Neural crest cell (in vitro differentiated cells): ENCODE data around the gene TWIST2. TPM values are rescaled to one million over a fixed set of nuclear protein-coding genes. Genes with fewer than 3 reads are reported as not detected.

ENCODE experiments used
- DNase-seq: peaks from one replicate; pipeline ENCODE4 v3.0.0; 2021; ENCODE audit warnings: low read depth, mixed read lengths, low spot score
- H3K27ac Mint-ChIP-seq: one replicate; pipeline ENCODE4 v1.8.0; 2021; ENCODE audit warnings: mild to moderate bottlenecking, mixed read lengths; ENCODE audit not compliant: unreplicated experiment
- H3K27me3 Mint-ChIP-seq: 2 replicates; pipeline ENCODE4 v1.8.0; 2021; ENCODE audit warnings: low read depth, mild to moderate bottlenecking, mixed read lengths
- H3K36me3 Mint-ChIP-seq: 2 replicates; pipeline ENCODE4 v1.8.0; 2021; ENCODE audit warnings: low read depth, mild to moderate bottlenecking, mixed read lengths
- H3K4me1 Mint-ChIP-seq: 2 replicates; pipeline ENCODE4 v1.8.0; 2021; ENCODE audit warnings: mixed read lengths
- H3K4me3 Mint-ChIP-seq: one replicate; pipeline ENCODE4 v1.8.0; 2021; ENCODE audit warnings: mild to moderate bottlenecking, mixed read lengths
- H3K9me3 Mint-ChIP-seq: 2 replicates; pipeline ENCODE4 v1.8.0; 2021; ENCODE audit warnings: mixed read lengths
- CTCF ChIP-seq: fragments of 200-600 bp; sonication (generic); conservative IDR thresholded peaks from 2 replicates; pipeline ENCODE4 v1.5.0; 2021; ENCODE audit warnings: antibody characterized with exemption, mild to moderate bottlenecking
- total RNA-seq: library from RNA; stranded (reverse); gene quantifications from 2 replicates; pipeline ENCODE4 v1.2.1, GENCODE V29; 2021

Gene TWIST2
- total RNA-seq, 1 donor from 2014 or later = 0.96 TPM

- TF ChIP-seq CTCF = no peak
- Mint-ChIP-seq H3K4me1 (no peaks in the 10 kb centered on the region), H3K36me3 (no peaks in the 10 kb centered on the region), H3K4me3 (no peak overlapping the region), H3K27ac (no peak overlapping the region), H3K27me3 (no peaks in the 10 kb centered on the region), H3K9me3 (no peaks in the 10 kb centered on the region)
- no peak for DNase-seq
Observed at GRCh38 chr2:238947243-238947760, 99.4 kb downstream of the TWIST2 start.

- DNase-seq = no peak
- Mint-ChIP-seq H3K36me3 (no peaks in the 10 kb centered on the region), H3K4me3 (no peak overlapping the region), H3K27ac (no peak overlapping the region), H3K9me3 (no peaks in the 10 kb centered on the region), H3K27me3 (no peaks in the 10 kb centered on the region), H3K4me1 (no peaks in the 10 kb centered on the region)
- TF ChIP-seq CTCF = no peak
Observed at GRCh38 chr2:238947920-238948710, 100.2 kb downstream of the TWIST2 start.

GRCh38 chr2:238948765-238949641 is 101.1 kb downstream of the TWIST2 start:
- Mint-ChIP-seq H3K4me1 (no peaks in the 10 kb centered on the region), H3K27ac (no peak overlapping the region), H3K4me3 (no peak overlapping the region), H3K9me3 (no peaks in the 10 kb centered on the region), H3K36me3 (no peaks in the 10 kb centered on the region), H3K27me3 (no peaks in the 10 kb centered on the region)
- no peak for TF ChIP-seq CTCF
- DNase-seq = no peak

- Mint-ChIP-seq H3K36me3 (no peaks in the 10 kb centered on the region), H3K4me1 (no peaks in the 10 kb centered on the region), H3K9me3 (no peaks in the 10 kb centered on the region), H3K4me3 (no peak overlapping the region), H3K27ac (no peak overlapping the region), H3K27me3 (no peaks in the 10 kb centered on the region)
- TF ChIP-seq CTCF = no peak
- DNase-seq = no peak
Observed at GRCh38 chr2:238949710-238950345, 101.9 kb downstream of the TWIST2 start.

GRCh38 chr2:238950551-238950950 is 102.7 kb downstream of the TWIST2 start:
- Mint-ChIP-seq H3K36me3 (no peaks in the 10 kb centered on the region), H3K4me1 (no peaks in the 10 kb centered on the region), H3K9me3 (no peaks in the 10 kb centered on the region), H3K4me3 (no peak overlapping the region), H3K27me3 (no peaks in the 10 kb centered on the region), H3K27ac (no peak overlapping the region)
- DNase-seq = no peak
- TF ChIP-seq CTCF = no peak
